ACHN (cell line): ENCODE measurements around the gene DMAP1.

ENCODE experiments used
- DNase-seq: peaks from one replicate; pipeline ENCODE4 v3.0.0-alpha.2; 2015
- in situ Hi-C: cut with HindIII; loops from 2 replicates; pipeline ENCODE4 v1.10.0; 2017; ENCODE audit warnings: low sequenced_read_pairs, low pct_ligation_motif_present, low pct_unique_long_range_greater_than_20kb

The DMAP1 gene

GRCh38 chr1:44249543-44249942 is 36.3 kb downstream of the DMAP1 start:
- no peak for DNase-seq
- in situ Hi-C loops: no loop called here

- in situ Hi-C loops: no loop called here
- no peak for DNase-seq
Measured at GRCh38 chr1:44250068-44250781, 37.0 kb downstream of the DMAP1 start.

GRCh38 chr1:44251486-44251885 is 38.2 kb downstream of the DMAP1 start:
- in situ Hi-C loops: no loop called here
- no peak for DNase-seq

- DNase-seq: no peak
- in situ Hi-C loops: no loop called here
Measured at GRCh38 chr1:44251989-44252671, 38.9 kb downstream of the DMAP1 start.

GRCh38 chr1:44254392-44254910 is 41.2 kb downstream of the DMAP1 start:
- DNase-seq: no peak
- in situ Hi-C loops: no loop called here

- no peak for DNase-seq
Measured at GRCh38 chr1:44256762-44257554, 43.7 kb downstream of the DMAP1 start.

GRCh38 chr1:44259090-44259489 is 45.8 kb downstream of the DMAP1 start:
- in situ Hi-C loops: no loop called here

More at GRCh38 chr1:44256762-44257554, 43.7 kb downstream of the DMAP1 start:
- in situ Hi-C loops: no loop called here

GRCh38 chr1:44260792-44261170 is 47.5 kb downstream of the DMAP1 start:
- in situ Hi-C loops: no loop called here

More at GRCh38 chr1:44259090-44259489, 45.8 kb downstream of the DMAP1 start:
- no peak for DNase-seq

GRCh38 chr1:44261171-44261817 is 48.0 kb downstream of the DMAP1 start:
- DNase-seq: no peak
- in situ Hi-C loops: no loop called here

More at GRCh38 chr1:44260792-44261170, 47.5 kb downstream of the DMAP1 start:
- DNase-seq: no peak

GRCh38 chr1:44261962-44262361 is 48.7 kb downstream of the DMAP1 start:
- DNase-seq: no peak
- in situ Hi-C loops: no loop called here

- DNase-seq: no peak
- in situ Hi-C loops: no loop called here
Measured at GRCh38 chr1:44262414-44262813, 49.1 kb downstream of the DMAP1 start.

GRCh38 chr1:44262816-44263567 is 49.7 kb downstream of the DMAP1 start:
- no peak for DNase-seq
- in situ Hi-C loops: no loop called here

GRCh38 chr1:44263568-44264450 is 50.5 kb downstream of the DMAP1 start:
- in situ Hi-C loops: no loop called here
- DNase-seq: no peak

GRCh38 chr1:44264451-44264771 is 51.1 kb downstream of the DMAP1 start:
- no peak for DNase-seq
- in situ Hi-C loops: no loop called here

- DNase-seq: no peak
- in situ Hi-C loops: no loop called here
Measured at GRCh38 chr1:44265656-44266358, 52.5 kb downstream of the DMAP1 start.

GRCh38 chr1:44266400-44267344 is 53.4 kb downstream of the DMAP1 start:
- DNase-seq: no peak
- in situ Hi-C loops: no loop called here
